Measurements from ENCODE around the gene C16orf95. TPM values are rescaled to one million over a fixed set of nuclear protein-coding genes. Genes with fewer than 3 reads are reported as not detected.
"Not testable (repeated sequence)": the region's sequence is repeated elsewhere in the genome, so short reads cannot be mapped to it uniquely, and the experiment has no call there.

Gene C16orf95
- total RNA-seq, 1 donor, result 3.4 TPM

GRCh38 chr16:87264634-87265033, 52.6 kb downstream of the C16orf95 start:
- no peak for DNase-seq (ENCODE audit: low read depth)
- TF ChIP-seq, protein P1, sequence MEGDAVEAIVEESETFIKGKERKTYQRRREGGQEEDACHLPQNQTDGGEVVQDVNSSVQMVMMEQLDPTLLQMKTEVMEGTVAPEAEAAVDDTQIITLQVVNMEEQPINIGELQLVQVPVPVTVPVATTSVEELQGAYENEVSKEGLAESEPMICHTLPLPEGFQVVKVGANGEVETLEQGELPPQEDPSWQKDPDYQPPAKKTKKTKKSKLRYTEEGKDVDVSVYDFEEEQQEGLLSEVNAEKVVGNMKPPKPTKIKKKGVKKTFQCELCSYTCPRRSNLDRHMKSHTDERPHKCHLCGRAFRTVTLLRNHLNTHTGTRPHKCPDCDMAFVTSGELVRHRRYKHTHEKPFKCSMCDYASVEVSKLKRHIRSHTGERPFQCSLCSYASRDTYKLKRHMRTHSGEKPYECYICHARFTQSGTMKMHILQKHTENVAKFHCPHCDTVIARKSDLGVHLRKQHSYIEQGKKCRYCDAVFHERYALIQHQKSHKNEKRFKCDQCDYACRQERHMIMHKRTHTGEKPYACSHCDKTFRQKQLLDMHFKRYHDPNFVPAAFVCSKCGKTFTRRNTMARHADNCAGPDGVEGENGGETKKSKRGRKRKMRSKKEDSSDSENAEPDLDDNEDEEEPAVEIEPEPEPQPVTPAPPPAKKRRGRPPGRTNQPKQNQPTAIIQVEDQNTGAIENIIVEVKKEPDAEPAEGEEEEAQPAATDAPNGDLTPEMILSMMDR (IDR thresholded peaks at IDR 0.05; ENCODE audit: insufficient read depth, low read length), result no peak
- H3K4me3 ChIP-seq (ENCODE audit: low read depth, low read length), result no peak overlapping the region

- no peak overlapping the region for H3K4me3 ChIP-seq (ENCODE audit: low read depth, low read length)
- DNase-seq (ENCODE audit: low read depth), result no peak
- TF ChIP-seq, protein P1 (IDR thresholded peaks at IDR 0.05; ENCODE audit: insufficient read depth, low read length), result no peak
Observed at GRCh38 chr16:87263418-87264052, 53.7 kb downstream of the C16orf95 start.

DNA sequence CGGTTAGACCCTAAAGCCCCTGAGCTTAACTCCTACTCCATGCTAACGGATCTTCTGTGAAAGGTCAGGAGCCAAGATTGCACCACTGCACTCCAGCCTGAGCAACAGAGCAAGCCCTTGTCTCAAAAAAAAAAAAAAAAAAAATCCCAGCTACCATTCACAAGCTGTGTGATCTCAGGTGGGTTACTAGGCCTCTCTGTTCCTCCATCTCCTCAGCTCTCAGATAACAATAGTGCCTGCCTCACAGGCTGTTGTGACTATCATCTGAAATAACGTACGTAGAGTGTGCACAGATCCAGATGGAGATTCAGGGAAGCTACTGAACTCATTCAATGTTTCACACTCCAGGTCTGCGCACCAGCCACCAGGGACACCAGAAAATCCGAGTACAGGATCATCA, 57.8 kb downstream of the C16orf95 start:
- H3K4me3 ChIP-seq (ENCODE audit: low read depth, low read length), result no peak overlapping the region
- TF ChIP-seq, protein P1 (IDR thresholded peaks at IDR 0.05; ENCODE audit: insufficient read depth, low read length), result no peak
- DNase-seq (ENCODE audit: low read depth), result no peak

DNA sequence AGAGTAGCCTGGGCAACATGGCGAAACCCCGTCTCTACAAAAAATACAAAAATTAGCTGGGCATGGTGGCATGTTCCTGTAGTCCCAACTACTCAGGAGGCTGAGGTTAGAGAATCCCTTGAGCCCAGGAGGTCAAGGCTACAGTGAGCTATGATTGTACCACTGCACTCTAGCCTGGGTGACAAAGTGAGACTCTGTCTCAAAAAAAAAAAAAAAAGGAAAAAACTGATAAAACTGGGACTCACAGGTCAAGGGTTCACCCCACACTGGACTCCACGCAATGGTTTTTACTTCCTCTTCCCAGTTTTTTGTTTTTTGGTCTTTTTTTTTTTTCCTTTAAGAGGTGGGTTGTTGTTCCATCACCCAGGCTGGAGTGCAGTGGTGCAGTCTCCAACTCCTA, 58.5 kb downstream of the C16orf95 start:
- DNase-seq (ENCODE audit: low read depth); H3K4me3 ChIP-seq (ENCODE audit: low read depth, low read length): not testable (repeated sequence)

- TF ChIP-seq, protein P1 (IDR thresholded peaks at IDR 0.05; ENCODE audit: insufficient read depth, low read length), result no peak
- no peak overlapping the region for H3K4me3 ChIP-seq (ENCODE audit: low read depth, low read length)
- no peak for DNase-seq (ENCODE audit: low read depth)
Observed at GRCh38 chr16:87255866-87256265, 61.3 kb downstream of the C16orf95 start.

DNA sequence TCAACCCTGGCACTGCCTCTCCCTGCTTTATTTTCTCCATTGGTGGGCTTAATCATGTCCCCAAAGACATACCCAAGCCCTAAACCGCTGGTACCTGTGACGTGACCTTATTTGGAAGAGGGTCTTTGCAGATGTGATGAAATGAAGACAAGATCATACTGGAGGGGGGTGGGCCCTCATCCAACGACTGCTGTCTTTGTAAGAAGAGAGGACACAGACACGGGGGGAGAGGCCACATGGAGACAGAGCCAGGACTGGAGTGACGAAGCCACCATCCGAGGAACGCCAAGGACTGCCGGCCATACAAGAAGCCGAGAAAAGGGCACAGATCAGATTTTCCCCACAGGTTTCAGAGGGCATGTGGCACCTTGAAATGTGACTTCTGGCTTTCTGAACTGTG, 62.5 kb downstream of the C16orf95 start:
- TF ChIP-seq, protein P1 (IDR thresholded peaks at IDR 0.05; ENCODE audit: insufficient read depth, low read length), result no peak
- H3K4me3 ChIP-seq (ENCODE audit: low read depth, low read length), result no peak overlapping the region
- DNase-seq (ENCODE audit: low read depth), result no peak

DNA sequence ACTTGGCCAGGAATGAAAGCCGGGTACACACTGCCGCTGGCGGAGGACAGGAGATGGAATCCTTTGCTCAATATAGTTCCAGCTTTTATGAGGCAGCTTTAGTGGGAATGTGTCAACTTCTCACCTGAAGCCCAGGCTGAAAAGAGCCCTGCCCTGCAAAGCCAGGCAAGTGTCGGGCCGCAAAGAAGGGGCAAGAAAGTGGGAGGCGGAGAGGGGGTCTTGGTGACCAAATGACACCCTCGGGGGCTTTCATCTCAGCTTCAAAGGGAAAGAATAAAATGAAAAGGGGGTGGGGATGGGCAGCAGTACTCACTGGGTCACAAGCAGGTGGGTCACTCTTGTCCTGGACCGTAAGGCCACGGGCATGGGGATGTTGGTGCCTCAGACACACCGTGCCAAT, 62.9 kb downstream of the C16orf95 start:
- no peak overlapping the region for H3K4me3 ChIP-seq (ENCODE audit: low read depth, low read length)
- no peak for DNase-seq (ENCODE audit: low read depth)
- TF ChIP-seq, protein P1 (IDR thresholded peaks at IDR 0.05; ENCODE audit: insufficient read depth, low read length), result no peak

All from fibroblast of the aortic adventitia (primary cell).